Brain microvascular endothelial cell (primary cell): ENCODE measurements around the gene CLINT1.

Experiments used
- DNase-seq: peaks from one replicate; pipeline ENCODE4 v3.0.0-alpha.2; 2020
- H3K27ac ChIP-seq: fragments of 250-450 bp; sonication (Bioruptor Pico); 2 replicates; pipeline ENCODE4 v1.5.1; 2020; ENCODE audit warnings: mild to moderate bottlenecking, moderate library complexity
- H3K27me3 ChIP-seq: fragments of 250-450 bp; sonication (Bioruptor Pico); replicated peaks from 2 replicates; pipeline ENCODE4 v1.5.1; 2020; ENCODE audit warnings: mild to moderate bottlenecking
- H3K36me3 ChIP-seq: fragments of 250-450 bp; sonication (Bioruptor Pico); replicated peaks from 2 replicates; pipeline ENCODE4 v1.5.1; 2020; ENCODE audit warnings: mild to moderate bottlenecking
- H3K4me3 ChIP-seq: 2 replicates; pipeline ENCODE4 v1.5.1; 2011; ENCODE audit warnings: low read depth, mild to moderate bottlenecking, control low read depth, low read length, moderate library complexity
- in situ Hi-C: cut with HindIII; loops from 2 replicates; pipeline ENCODE4 v1.10.0; 2017; ENCODE audit warnings: low sequenced_read_pairs, low pct_ligation_motif_present
- TF ChIP-seq, protein P1 (sequence below): IDR thresholded peaks from 2 replicates; pipeline ENCODE4 v1.5.1; 2011; ENCODE audit warnings: low read depth, mild to moderate bottlenecking, moderate library complexity, low read length, control low read depth, inconsistent platforms; ENCODE audit errors: missing control alignments

CLINT1 gene

GRCh38 chr5:157799578-157799977 lies 59.4 kb downstream of the CLINT1 start:
- no peak for DNase-seq
- TF ChIP-seq, protein P1, sequence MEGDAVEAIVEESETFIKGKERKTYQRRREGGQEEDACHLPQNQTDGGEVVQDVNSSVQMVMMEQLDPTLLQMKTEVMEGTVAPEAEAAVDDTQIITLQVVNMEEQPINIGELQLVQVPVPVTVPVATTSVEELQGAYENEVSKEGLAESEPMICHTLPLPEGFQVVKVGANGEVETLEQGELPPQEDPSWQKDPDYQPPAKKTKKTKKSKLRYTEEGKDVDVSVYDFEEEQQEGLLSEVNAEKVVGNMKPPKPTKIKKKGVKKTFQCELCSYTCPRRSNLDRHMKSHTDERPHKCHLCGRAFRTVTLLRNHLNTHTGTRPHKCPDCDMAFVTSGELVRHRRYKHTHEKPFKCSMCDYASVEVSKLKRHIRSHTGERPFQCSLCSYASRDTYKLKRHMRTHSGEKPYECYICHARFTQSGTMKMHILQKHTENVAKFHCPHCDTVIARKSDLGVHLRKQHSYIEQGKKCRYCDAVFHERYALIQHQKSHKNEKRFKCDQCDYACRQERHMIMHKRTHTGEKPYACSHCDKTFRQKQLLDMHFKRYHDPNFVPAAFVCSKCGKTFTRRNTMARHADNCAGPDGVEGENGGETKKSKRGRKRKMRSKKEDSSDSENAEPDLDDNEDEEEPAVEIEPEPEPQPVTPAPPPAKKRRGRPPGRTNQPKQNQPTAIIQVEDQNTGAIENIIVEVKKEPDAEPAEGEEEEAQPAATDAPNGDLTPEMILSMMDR, result no peak
- no peak overlapping the region for H3K27ac ChIP-seq
- in situ Hi-C loops, result no loop called here
- no peak overlapping the region for H3K4me3 ChIP-seq
- H3K36me3 ChIP-seq, result peaks cover 15% of the 10 kb centered on the region
- H3K27me3 ChIP-seq, result no peaks in the 10 kb centered on the region

GRCh38 chr5:157793301-157793700 lies 65.6 kb downstream of the CLINT1 start:
- H3K36me3 ChIP-seq, result peaks cover 13% of the 10 kb centered on the region
- no peak for DNase-seq
- in situ Hi-C loops, result no loop called here

DNA sequence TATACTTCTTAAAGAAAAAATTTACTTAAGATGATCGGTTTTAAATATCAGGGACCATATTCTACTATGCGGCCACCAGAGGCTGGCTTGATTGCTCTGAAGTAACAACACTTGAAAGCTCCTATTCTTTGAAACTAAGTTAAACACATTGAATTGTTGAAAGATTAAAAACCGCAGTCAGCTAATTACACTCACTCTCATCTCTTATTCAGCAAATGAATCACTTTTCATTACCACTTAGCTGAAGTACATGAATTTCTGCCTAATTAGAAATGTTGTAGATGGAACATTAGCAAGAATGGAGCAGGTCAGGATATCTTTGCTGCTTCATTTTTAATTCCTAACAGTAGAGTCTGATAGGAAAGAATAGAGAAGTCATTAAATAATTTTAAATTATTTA lies 73.1 kb downstream of the CLINT1 start:
- in situ Hi-C loops, result no loop called here
- no peak overlapping the region for H3K27ac ChIP-seq
- no peak for DNase-seq
- H3K36me3 ChIP-seq, result peaks cover 19% of the 10 kb centered on the region
- H3K4me3 ChIP-seq, result no peak overlapping the region
- no peaks in the 10 kb centered on the region for H3K27me3 ChIP-seq
- TF ChIP-seq, protein P1, result no peak

More at GRCh38 chr5:157793301-157793700, 65.6 kb downstream of the CLINT1 start:
- Histone ChIP-seq H3K27ac (no peak overlapping the region), H3K4me3 (no peak overlapping the region), H3K27me3 (no peaks in the 10 kb centered on the region)
- TF ChIP-seq, protein P1, result no peak

GRCh38 chr5:157779221-157779620 lies 79.7 kb downstream of the CLINT1 start:
- Histone ChIP-seq H3K36me3 (no peaks in the 10 kb centered on the region), H3K27me3 (no peaks in the 10 kb centered on the region), H3K27ac (no peak overlapping the region), H3K4me3 (no peak overlapping the region)
- no peak for DNase-seq
- TF ChIP-seq, protein P1, result no peak
- in situ Hi-C loops, result no loop called here

DNA sequence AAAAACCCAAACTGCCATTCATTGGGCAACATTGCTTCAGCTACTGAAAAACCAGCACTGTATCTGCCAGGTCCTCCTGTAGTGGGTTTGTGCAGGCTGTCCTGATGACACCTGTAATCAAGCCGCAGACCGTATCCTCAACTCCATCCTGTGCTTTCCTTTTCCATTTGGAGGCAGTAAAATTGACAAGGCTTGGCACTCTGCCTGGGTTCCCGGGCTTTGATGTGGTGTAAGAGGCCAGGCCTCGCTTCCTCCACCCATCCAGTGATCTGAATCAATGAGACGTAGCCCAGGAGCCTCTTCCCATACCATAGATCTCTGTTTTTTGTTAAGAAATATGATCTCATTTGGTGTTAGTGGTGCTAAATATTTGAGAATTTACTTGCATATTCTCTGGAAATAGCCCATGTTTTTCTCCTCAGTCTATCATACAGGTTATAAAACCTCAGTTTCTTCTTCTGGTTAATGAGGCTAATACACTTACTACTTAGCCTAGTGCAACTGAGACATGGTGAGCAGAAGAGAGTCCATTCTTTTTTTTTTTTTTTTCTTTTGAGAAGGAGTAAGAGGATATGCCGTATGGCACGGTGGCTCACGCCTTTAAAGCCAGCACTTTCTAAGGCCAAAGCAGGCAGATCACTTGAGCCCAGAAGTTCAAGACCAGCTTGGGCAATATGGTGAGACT lies 80.7 kb downstream of the CLINT1 start:
- DNase-seq, result no peak
- in situ Hi-C loops, result no loop called here
- Histone ChIP-seq H3K4me3 (no peak overlapping the region), H3K27me3 (no peaks in the 10 kb centered on the region), H3K36me3 (no peaks in the 10 kb centered on the region), H3K27ac (no peak overlapping the region)
- TF ChIP-seq, protein P1, result no peak

- Histone ChIP-seq H3K4me3 (no peak overlapping the region), H3K27ac (no peak overlapping the region), H3K36me3 (no peaks in the 10 kb centered on the region), H3K27me3 (no peaks in the 10 kb centered on the region)
- no peak for DNase-seq
- in situ Hi-C loops, result no loop called here
- TF ChIP-seq, protein P1, result no peak
These were observed 86.8 kb downstream of the CLINT1 start for GRCh38 chr5:157772127-157772526.
